IPS DF 4.7 (cell line): ENCODE data around the gene PCSK6.

ENCODE experiments used
- DNase-seq: peaks from one replicate; pipeline ENCODE4 v3.0.0-alpha.2; 2013; ENCODE audit warnings: low spot score; ENCODE audit errors: extremely low read depth

The PCSK6 gene

DNA sequence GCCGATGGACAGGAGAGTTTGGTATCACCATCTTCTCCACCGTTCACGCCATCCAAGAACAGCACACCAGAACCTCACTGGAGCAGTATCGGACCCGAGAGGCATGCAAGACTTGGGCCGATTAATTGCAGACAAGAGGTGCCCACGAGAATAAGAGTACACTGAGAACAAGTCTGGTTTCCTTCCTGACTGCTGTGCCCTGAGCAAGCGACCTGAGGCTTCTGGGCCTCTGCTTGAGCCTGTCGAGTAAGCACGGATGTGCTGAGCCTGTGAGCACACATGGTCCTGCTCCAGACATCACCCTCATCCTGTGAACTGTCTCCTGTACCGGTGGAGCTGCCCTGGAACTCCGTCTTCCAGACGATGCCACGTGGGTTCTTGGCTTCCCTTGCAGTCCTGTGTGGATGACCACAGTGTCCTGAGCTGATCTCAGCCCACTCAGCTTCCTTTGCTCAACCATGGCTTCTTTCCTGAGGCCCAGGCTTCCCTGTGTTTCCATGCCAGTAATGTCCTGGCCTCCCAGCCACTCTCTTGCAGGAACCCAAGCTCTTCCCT, 160.1 kb downstream of the PCSK6 start:
- DNase-seq = no peak

DNA sequence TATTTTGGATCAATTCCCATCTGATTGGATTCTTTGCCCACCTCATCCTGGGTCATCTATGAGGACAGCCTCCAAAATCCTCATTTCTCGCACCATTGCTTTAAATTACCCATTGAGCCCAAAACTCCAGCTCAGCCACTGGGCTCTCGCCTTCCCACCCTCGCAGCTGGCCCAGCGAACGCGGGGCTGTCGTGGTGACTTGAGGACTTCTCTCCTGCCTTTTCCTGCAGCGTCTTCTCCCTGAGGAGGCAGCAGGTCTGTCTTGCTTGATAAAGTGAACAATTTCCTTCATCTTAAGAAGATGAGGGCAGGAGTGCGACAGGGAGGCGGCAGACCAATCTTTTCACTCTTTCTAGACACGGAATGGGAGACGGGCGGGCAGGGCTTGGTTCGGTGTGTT, 161.5 kb downstream of the PCSK6 start:
- no peak for DNase-seq

DNA sequence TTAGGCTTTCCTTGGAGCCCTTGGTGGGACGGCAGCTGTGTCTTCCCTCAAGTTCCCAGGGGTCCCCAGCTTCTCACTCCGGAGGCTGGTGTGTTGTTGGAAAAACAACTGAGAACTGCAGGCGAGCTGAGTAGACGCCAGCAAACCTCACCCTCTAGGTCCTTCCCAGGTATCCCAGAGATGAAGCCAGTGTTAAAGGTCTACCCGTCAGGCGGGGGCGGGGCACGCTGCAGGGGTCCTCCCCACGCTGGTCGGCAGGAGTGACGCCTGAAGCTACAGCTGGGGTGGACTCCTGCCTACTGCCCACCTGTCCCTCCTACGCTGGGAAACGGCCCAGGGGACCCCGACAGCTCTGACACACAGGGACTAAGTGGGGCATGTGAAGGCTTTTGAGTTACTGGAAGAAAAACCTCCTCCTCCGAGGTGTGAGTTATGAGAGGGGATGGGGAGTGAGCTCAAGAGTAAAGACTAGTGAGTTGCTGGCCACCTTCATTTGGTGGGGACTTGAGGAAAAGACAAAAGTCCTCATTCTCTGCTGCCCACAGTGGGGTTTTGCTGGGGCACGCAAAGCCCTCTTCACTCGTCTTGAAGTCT, 162.3 kb downstream of the PCSK6 start:
- no peak for DNase-seq

DNA sequence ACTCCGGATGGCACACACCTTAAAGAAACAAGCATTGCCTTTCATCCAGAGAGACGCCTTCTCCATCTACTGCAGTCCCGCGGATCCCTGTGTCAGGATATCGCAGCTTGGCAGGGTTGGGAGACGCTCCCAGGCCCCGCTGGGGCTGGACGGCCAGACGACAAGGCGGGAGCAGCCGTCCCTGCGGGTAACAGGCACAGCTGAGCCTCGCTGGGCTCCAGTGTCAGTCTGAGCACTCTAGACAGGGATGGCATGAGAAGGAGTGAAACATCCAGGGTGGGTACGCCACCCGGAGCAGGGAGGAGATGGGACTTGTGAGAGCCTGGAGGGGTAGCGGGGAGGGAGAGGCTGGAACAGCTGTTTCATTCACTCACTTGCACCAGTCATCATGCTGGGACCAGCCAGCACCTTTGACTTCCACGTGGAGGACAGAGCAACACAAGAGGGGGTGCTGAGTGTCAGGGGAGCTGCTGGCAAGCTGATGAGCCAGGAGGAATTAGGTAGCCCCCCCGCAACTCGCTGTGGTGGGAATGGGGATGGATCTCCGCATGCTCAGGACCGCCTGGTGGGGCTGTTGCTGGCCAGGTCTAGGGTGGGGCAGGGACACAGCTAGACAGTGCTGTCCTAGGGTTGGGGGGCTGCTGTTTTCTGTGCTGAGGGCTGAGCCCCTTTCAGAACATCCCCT, 162.9 kb downstream of the PCSK6 start:
- DNase-seq = no peak

DNA sequence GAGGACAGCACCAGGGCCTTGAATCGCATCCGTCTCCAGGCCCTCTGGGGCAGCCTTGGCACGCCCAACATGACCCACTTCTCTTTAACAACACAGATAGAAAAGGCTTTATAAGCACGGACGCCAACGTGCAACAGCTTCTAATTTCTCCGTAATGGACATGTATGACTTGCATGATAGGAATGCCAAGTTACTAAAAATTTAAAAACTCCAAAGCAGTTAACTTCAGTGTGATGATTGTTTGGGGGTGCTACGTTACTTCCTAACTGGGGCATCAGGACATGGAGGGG, 163.5 kb downstream of the PCSK6 start:
- no peak for DNase-seq

DNA sequence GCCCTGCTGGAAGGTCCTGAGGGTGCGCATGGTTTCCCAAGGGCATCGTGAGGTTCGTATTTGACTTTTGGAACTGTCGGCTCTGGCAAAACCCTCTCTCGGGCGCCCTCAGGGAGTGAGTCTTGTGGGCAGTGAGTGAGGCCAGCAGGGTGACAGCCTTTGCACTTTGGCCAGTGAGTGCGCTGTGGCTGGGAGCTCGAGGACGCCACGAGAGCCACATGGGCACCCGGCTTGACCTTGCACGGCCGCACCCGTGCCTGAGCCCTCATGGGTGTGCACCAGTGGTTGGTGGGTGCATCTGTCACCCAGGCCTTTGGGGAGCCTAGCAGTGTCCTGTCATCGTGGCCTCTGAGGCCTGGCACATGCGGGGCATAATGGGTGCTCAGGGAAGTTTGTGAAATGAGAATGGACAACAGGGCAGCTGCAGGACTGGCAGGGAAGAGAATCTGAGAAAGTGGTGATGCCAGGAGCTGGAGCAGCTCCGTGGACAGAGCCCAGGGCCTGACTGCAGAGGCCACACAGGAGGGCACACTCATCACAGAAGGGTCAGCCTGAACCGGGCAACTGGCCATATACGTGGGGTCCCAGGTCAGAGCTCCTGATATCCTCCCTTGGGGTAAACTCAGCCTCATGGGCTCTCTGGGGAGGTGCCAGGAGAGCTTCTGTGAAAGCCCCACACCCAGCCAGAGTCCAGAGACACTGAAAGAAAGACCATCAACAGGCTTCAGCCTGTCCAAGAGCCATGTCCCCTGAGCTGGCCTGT, 164.1 kb downstream of the PCSK6 start:
- DNase-seq = no peak

DNA sequence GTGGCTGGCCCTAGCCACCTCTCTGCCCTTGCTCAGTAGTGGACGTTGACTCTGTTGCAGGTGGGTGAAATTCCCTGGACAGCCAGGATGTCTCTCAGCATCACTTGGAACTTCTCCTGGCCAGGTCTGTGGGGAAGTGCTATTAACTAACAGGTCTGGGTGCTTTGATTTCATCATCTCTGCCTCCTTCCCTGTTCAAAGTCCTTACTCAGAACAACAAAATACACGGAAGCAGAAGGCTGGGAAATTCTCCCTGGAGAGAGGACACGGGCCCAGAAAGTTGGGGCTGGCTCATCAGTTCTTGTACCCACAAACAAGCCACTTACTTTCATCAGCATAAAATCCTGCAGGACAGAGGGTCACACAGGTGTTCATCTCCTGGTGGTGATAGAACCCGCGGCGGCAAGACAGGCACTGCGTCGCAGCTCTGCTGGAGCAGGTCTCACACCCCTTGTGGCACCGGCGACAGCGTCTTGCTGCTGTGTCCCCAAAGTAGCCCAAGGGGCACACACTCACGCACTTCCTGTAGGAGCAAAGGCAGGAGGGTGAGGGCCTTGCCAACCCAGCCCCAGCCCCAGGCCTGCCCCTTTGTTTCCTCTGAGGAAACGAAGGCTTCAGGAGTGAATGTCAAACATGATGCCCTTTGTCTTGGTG, 164.9 kb downstream of the PCSK6 start:
- DNase-seq = no peak

DNA sequence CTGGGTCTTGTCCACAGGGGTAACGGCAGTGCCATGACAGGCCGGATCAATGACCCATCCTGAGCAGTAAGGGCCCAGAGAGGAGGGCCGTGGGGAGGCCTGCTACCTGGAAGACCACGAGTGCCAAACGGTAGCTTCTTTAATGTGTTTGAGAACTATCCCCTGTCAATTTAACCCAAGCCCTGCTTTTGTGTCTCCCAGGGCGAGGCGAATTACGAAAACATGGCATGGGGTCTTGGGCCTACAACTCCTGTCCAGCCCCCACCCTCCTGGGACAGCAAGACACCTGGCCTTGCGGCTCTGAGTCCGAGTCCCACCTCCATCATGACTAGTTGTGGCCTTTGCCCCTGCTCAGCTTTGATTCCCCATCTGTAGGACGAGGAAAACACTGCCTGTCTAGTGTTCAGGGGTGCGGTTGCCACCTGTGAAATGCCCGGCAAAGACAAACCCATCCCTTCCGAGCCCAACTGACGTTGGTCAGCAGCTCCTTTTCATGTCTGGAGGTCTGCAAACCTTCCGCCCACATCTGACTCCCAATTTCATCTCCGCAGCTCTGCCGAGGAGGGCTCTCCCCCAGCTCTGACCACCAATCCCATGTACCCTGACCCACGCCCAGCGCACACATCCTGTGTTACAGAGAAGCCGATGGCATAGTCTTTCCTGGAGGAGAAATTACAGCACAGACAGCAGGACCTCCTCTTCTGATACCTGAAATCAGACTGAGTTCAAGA, 165.5 kb downstream of the PCSK6 start:
- DNase-seq = no peak

DNA sequence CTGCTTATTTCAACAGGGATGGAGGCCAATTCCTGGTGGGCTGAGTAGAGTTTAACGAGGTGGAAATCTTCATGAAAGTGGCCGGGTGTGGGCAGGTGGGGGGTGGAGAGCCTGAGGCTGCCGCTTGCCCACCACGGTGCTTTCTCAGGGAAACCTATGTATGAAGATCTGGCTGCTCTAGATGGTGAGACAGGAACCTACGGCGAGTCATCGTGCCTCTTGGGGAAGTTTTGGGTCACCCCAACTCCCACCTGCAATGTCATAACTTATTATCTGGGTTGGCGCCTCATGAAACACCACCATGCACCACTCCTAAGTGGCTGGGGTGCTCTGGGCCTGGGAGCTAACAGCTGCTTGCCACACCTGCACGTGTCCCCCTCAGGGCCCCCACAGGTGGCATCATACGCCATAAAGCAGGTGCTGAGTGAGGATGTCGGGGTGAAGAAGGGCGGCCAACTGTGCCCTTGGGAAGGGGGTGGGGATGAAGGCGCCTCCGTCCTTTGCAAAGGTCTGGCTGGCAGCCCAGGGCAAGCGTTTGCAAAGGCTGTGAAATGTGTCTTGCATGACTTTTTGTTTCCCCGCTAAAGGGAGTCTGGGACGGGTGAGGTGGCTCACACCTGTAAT, 166.5 kb downstream of the PCSK6 start:
- no peak for DNase-seq

DNA sequence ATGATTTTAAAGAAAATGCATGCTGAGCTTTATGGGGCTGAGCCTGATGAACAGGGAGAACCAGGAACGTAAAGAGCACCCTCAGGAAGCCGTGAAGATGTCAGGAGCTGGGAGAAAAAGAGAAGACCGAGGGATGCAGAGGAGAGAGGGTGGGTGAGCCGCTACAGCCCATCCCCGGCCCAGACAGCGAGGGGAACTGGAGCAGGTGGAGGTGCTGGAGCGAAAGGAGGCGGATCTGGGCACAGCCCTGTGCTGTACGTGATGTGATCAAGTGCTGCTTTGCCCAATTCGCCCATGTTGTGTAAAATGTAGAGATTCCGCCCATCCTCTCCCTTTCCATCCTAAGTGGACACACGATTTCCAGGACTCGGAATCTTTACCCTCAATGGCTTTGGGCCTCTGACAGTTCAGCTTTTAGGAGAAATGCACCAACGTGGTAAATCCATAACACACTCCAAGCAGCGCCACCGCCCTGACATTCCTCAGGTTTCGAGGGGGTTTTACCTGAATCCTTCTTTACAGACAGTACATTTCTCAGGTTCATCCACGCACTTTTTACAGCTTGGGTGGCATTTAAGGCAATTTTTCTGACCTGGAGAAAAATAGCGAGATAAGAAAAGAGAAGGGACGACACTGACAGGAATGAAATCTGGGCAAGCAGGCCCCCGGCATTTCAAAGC, 167.4 kb downstream of the PCSK6 start:
- DNase-seq = no peak

DNA sequence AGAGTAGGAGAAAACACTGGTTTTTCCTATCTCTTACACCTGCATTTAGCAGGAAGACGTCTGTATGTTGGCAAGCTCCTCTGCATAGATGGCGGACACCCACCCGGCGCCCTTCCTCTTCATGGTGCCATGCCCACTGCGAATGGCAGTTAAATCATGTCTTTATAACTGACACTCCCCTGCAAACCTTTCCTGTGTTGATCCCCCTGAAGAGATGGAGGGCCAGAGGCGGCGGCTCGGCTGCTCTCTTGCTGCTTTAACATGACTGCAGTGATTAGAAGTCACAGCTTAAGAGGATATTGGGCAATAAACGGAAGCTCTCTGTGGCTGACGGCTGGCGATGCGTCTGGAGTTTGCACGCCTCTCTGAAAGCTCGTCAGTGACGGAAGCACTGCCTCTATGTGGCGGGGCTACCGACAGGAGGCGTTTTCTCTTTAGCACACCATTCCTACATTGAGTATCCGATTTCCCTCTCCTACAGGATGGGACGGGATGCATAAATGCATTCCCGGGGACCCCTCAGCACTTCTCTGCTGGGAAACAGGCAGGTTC, 168.9 kb downstream of the PCSK6 start:
- DNase-seq = no peak

DNA sequence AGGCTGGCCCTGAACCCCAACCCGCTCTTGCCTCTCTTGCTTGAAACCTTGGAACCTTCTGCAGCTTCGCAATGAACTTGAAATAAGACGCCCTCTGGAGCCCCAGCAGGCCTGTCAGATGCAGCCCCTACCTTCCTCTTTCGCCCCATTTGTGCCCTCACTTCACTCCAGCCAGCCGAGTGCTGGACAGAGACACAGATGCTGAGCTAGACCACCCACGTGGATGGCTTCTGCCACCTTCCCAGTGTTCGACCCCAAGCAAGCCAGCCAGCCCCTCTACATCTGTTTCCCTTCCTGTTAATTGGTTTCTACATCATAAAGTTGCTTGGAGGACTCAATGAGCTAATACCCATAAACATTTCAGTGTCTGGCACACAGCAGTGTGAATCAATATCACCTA, 170.7 kb downstream of the PCSK6 start:
- DNase-seq = no peak

DNA sequence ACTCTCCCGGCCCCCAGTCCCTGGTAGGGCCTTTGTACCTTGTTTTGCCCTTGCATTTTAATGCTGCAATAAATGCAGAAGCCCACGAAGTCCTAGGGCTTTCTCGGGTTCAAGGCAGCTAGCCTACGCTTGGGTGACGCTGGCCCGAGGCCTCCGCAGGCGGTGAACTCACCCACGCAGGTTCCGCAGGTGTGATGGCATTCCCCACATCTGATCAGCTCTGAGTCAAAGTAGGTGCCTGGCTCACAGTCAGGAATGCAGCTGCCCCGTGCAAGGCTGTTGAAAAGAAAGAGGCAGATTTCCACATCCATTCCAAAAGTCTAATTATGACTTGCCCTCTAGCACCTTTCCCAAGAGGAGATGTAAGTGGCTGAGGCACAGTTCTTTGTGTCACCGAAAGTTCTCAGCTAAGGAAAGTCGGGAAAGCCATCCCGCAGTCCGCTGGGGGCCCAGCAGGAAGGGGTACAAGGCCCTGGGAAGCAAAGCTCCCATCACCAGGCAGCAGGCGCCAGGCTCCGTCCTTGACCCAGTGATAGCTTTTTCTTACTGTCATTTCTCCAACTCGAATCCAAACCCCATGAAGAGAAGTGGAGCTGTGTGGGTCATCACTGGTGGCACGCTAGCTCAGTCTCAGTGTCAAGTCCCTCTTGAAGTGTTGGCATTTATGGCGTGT, 171.2 kb downstream of the PCSK6 start:
- DNase-seq = no peak

DNA sequence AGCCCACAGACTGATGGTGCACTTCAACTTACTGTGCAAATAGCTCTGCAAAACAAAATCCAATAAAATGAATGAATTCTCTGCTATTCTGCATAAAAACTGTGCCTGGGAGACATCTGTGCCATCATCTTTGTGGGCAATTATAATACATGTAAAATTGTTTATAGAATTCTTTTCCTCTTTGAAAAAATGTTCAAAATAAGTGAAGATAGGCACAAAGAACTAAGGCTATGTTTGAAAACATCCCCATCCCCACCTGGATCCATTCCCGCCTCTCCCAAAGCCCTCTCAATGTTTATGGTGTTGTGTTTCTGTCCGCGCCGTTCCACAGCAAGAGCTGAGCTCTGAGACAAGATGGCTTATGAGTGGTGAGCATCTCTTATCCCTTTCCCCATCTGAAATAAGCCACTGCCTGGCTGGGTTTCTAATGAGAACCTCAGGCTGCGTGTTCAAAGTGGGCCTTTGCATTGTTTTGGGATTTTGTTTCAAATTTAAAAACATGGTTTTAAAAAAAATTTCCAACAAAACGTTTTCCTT, 172.1 kb downstream of the PCSK6 start:
- DNase-seq = no peak

DNA sequence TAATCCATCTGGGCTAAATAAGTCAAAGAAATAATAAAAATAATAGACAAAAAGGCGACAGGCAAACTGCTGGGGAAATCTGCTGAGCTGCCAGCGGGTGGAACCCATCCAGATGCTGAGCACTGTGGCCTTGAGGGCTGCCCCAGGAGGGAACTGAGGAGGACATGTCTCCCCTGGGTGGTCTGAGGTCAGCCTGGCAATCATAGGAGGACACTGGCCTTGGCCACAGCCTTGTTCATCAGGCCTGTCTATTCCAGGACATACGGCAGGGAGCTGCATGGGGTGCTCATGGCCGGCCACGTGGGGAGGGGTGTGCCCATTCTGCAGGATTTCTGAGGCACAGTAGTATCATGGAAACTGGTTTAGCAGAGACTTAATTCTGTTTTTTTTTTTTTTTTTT, 173.0 kb downstream of the PCSK6 start:
- no peak for DNase-seq

DNA sequence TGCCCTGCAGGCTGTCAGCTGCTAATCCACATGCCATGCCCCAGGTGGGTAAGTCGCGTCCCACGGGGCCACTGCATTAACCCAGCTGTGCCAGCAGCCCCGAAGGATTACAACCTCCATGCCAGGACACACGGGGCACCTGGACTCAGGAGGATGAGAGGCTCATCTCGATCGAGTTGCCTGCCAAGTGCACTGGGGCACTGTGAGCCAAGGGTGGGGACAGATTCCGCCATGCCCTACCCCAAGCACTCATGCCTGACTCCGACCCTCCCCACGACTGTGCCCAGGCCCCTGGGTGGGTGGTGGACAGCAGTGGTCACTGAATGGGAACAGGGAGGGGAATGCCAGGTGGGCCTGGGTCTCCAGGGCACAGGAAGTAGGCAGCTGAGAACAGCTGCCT, 173.8 kb downstream of the PCSK6 start:
- no peak for DNase-seq

DNA sequence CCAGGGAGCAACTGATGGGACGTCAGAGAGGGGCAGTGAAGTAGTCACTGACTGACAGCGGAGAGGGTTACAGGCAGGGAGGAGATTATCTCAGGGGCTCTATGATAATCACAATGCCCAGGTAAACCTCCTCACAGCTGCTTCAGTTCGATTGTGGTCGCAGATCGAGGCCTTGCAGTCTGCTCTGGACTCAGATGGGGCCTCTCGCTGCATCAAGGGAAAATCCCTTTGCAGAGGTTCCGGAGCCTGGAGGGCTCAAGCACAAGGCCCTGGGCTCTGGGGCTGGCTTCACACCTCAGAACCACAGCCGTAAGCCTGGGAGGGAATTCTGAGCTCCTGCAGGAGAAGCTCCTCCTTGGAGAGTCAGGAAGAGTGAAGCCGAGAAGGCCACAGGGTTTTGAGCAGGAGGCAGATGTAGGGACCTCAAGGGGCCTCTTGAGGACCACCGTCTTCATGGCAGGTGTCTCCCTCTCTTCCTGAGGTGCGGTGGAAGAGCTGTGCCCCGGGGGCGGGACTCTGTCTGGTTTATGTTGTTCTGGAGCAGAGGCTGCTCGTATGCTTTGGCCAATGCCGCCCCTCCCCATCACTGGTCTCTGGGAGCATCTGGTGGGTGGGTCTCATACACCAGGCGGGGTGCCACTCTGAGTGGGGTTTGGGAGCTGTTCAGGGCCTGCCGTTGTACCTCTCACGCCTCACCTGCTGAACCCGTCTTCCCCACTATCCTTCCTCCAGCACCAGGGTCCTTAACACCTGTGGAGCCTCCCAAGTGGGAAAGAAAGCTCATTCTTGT, 175.0 kb downstream of the PCSK6 start:
- no peak for DNase-seq

DNA sequence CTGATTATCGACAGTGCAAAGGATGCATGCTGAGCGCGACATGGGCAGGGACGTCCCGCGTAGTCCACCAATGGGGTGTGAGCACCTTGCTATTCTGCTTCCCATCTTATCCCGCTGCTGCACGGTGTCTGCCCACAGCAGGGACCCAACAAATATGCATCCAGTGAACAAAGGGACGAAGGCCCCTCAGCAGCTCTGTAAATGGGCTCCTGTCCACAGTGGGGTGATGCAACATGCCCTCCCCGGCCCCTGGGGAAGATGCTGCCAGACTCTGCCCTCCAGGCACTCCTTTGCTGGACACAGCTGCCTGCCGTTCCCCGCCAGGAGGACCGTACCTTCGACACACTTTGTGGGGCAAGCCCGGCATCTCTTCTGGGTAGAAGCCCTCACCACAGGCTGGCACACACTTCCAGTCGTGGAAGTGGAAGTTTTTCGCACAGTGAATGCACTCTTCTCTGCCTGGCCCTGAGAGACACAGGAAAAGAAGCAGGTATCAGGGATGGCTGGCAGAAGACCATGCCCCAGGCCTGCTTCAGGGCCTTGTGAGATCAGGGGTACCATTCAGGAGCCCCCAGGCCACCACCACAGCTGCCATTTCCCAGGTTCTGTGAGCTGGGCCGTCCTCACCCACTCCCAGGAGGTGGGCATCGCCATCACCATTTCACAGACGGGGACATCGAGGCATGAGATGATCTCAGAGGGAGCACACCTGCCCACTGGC, 176.3 kb downstream of the PCSK6 start:
- DNase-seq = no peak
